Stimulated activated naive CD8-positive, alpha-beta T cell treated with anti-CD3 and anti-CD28 coated beads, Interleukin-15, amount 100 ng/mL, for 72 hours (primary cell): ENCODE data around the gene F13A1.
"Not testable (repeated sequence)": the region's sequence is repeated elsewhere in the genome, so short reads cannot be mapped to it uniquely, and the experiment has no call there.

Experiments used
- ATAC-seq: fragments of 150-1000 bp; cut with Tn5 transposase; 2 replicates; pipeline ENCODE4 v1.10.0; 2021; ENCODE audit warnings: mild to moderate bottlenecking, moderate library complexity
- DNase-seq, 2 donors: peaks; one replicate each; pipeline ENCODE4 v3.0.0; 2021 to 2022
- H3K27ac Mint-ChIP-seq, 2 donors: one replicate each; pipeline ENCODE4 v1.8.0; 2022; ENCODE audit warnings: mild to moderate bottlenecking in 2 of 2, mixed read lengths in 2 of 2, moderate library complexity in 2 of 2
- H3K27me3 Mint-ChIP-seq: one replicate; pipeline ENCODE4 v1.8.0; 2022; ENCODE audit warnings: mixed read lengths
- H3K4me1 Mint-ChIP-seq: one replicate; pipeline ENCODE4 v1.8.0; 2022; ENCODE audit warnings: mild to moderate bottlenecking, mixed read lengths
- H3K4me3 Mint-ChIP-seq, 2 donors: one replicate each; pipeline ENCODE4 v1.8.0; 2022; ENCODE audit warnings: mild to moderate bottlenecking in 2 of 2, mixed read lengths in 2 of 2, moderate library complexity in 1 of 2
- H3K9me3 Mint-ChIP-seq, 2 donors: one replicate each; pipeline ENCODE4 v1.8.0; 2022; ENCODE audit warnings: mixed read lengths in 2 of 2

Gene F13A1

GRCh38 chr6:6331946-6332601, 11.6 kb upstream of the F13A1 start:
- Mint-ChIP-seq H3K4me1 (peaks cover 12% of the 10 kb centered on the region), H3K4me3 (no peak overlapping the region), H3K27ac (no peak overlapping the region), H3K27me3 (peaks cover 8% of the 10 kb centered on the region), H3K9me3 (no peaks in the 10 kb centered on the region)
- DNase-seq (no peak), ATAC-seq (no peak)

DNA sequence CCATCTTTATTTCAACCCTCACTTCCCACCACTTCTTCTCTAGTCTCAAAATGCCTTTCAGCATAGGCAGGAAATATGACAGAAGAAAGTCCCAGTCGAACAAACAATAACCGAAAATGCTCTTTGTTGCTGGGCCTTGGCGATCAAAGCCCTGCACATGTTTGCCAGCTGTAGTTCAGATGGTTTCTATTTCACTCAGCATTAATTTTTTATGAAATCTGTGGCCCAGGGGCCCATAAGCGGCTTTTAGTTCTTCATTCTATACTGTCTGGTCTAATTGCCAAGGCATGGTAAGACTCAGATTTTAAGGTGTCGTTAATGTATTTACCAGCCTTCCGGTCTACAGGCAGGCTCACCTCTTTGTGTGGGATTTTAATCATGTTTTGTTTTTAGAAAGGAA, 10.9 kb upstream of the F13A1 start:
- Mint-ChIP-seq H3K9me3 (no peaks in the 10 kb centered on the region), H3K27ac (no peak overlapping the region), H3K27me3 (peaks cover 7% of the 10 kb centered on the region), H3K4me1 (peaks cover 12% of the 10 kb centered on the region), H3K4me3 (peak overlapping the region in 1 of 2 donors; percentile 6)
- peak; percentile 54 for ATAC-seq
- no peak for DNase-seq

GRCh38 chr6:6330407-6330806, 9.9 kb upstream of the F13A1 start:
- DNase-seq (no peak), ATAC-seq (no peak)
- no peak overlapping the region for H3K4me3 Mint-ChIP-seq
- no peak overlapping the region for H3K27ac Mint-ChIP-seq
- H3K27me3 Mint-ChIP-seq, result peaks cover 10% of the 10 kb centered on the region
- H3K4me1 Mint-ChIP-seq, result peaks cover 12% of the 10 kb centered on the region
- no peaks in the 10 kb centered on the region for H3K9me3 Mint-ChIP-seq

- peaks cover 18% of the 10 kb centered on the region for H3K27me3 Mint-ChIP-seq
- ATAC-seq, result no peak
Observed at GRCh38 chr6:6328451-6328850, 8.0 kb upstream of the F13A1 start.

DNA sequence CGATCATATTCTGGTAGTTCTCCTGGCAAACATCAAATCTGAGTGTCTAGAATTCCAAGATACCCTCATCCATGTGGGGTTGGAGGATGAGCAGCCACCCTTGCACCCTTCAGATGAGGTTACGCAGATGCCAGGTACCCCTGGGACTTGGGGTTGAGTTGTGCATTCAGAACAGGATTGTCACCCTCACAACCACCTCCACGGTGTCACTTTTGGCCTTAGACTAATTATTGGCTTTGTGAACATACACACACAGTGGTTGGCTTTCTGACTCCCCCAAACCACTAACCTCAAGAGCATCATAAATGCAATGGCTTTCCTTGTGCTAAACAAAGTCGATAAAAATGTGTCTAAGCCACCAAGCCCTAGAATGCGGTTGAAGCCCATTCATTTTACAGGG, 2.9 kb upstream of the F13A1 start:
- no peak overlapping the region for H3K4me3 Mint-ChIP-seq
- ATAC-seq, result no peak
- no peaks in the 10 kb centered on the region for H3K9me3 Mint-ChIP-seq
- H3K27ac Mint-ChIP-seq, result no peak overlapping the region
- peaks cover 7% of the 10 kb centered on the region for H3K4me1 Mint-ChIP-seq
- DNase-seq, result no peak
- peaks cover 69% of the 10 kb centered on the region for H3K27me3 Mint-ChIP-seq

More at GRCh38 chr6:6328451-6328850, 8.0 kb upstream of the F13A1 start:
- H3K9me3 Mint-ChIP-seq, result no peaks in the 10 kb centered on the region
- no peak overlapping the region for H3K4me3 Mint-ChIP-seq
- H3K4me1 Mint-ChIP-seq, result peaks cover 12% of the 10 kb centered on the region
- DNase-seq, result no peak
- no peak overlapping the region for H3K27ac Mint-ChIP-seq

- ATAC-seq, result no peak
- Mint-ChIP-seq H3K9me3 (no peaks in the 10 kb centered on the region), H3K4me3 (no peak overlapping the region), H3K27me3 (peaks cover 80% of the 10 kb centered on the region), H3K27ac (no peak overlapping the region), H3K4me1 (peaks cover 7% of the 10 kb centered on the region)
- DNase-seq, result no peak
Observed at GRCh38 chr6:6320901-6321300, 439 bp upstream of the F13A1 start.

- Mint-ChIP-seq H3K27me3 (peaks cover 83% of the 10 kb centered on the region), H3K27ac (no peak overlapping the region), H3K9me3 (no peaks in the 10 kb centered on the region), H3K4me3 (no peak overlapping the region), H3K4me1 (peaks cover 7% of the 10 kb centered on the region)
- DNase-seq (no peak), ATAC-seq (no peak)
Observed at GRCh38 chr6:6317825-6318733, 2.4 kb downstream of the F13A1 start.

DNA sequence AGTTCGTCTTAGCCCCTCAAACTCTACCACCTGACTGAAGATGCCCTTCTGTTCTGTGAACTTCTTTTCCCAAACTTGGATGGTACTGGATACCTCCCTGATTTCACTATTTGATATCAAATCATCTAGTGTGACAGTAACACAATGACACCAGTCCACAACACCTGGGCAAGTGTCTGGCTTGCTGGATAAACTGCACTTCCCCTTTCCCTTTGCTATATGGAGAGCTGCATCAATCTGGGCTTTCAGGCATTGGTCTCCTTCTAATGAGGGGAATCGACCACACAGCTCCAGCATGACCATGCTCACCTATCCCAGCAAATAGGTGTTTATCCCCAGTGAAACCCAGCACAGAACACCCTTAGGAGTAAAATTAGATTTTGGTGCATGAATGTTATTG, 3.1 kb downstream of the F13A1 start:
- H3K27me3 Mint-ChIP-seq, result peaks cover 79% of the 10 kb centered on the region
- DNase-seq, result no peak
- peaks cover 7% of the 10 kb centered on the region for H3K4me1 Mint-ChIP-seq
- H3K9me3 Mint-ChIP-seq, result no peaks in the 10 kb centered on the region
- H3K4me3 Mint-ChIP-seq, result no peak overlapping the region
- H3K27ac Mint-ChIP-seq, result no peak overlapping the region
- no peak for ATAC-seq

GRCh38 chr6:6315660-6316059, 4.8 kb downstream of the F13A1 start:
- Mint-ChIP-seq H3K27ac (no peak overlapping the region), H3K9me3 (no peaks in the 10 kb centered on the region), H3K4me1 (peaks cover 7% of the 10 kb centered on the region), H3K27me3 (peaks cover 67% of the 10 kb centered on the region), H3K4me3 (no peak overlapping the region)
- DNase-seq (peak; percentile 15 to 26), ATAC-seq (peak; percentile 43)

GRCh38 chr6:6314596-6314995, 5.9 kb downstream of the F13A1 start:
- Mint-ChIP-seq H3K4me1 (peaks cover 2% of the 10 kb centered on the region), H3K27me3 (peaks cover 62% of the 10 kb centered on the region), H3K9me3 (no peaks in the 10 kb centered on the region), H3K27ac (no peak overlapping the region), H3K4me3 (no peak overlapping the region)
- ATAC-seq (no peak), DNase-seq (no peak)

DNA sequence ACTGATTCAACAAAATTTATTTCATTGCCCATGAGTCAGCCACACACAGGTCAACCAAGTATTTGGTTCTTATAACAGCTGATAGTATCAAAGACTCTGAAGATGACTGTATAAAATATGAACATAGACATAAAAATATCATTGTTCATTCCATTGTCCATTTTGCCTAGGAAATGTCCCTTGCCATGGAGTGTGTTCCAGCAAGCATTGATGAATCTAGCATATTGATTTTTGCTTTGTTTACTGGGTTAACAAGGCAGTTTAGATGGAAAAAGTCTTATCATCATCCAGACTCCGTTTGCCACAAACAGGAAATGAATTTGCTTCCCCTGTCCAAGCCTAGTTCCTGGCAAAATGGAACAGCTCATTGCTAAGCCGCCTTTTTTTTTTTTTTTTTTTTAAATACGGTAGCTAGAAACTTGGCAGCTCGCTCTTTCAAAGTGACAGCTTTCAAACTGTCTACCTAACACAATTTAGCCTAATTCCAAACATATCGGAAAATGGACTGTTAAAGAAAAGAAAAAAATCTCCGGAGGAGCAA, 7.5 kb downstream of the F13A1 start:
- ATAC-seq, result no peak
- DNase-seq, result no peak
- no peak overlapping the region for H3K4me3 Mint-ChIP-seq
- H3K9me3 Mint-ChIP-seq, result no peaks in the 10 kb centered on the region
- H3K27me3 Mint-ChIP-seq, result peaks cover 54% of the 10 kb centered on the region
- H3K27ac Mint-ChIP-seq, result no peak overlapping the region
- no peaks in the 10 kb centered on the region for H3K4me1 Mint-ChIP-seq

- H3K27me3 Mint-ChIP-seq, result peaks cover 51% of the 10 kb centered on the region
- no peaks in the 10 kb centered on the region for H3K4me1 Mint-ChIP-seq
- ATAC-seq, result no peak
- H3K4me3 Mint-ChIP-seq, result no peak overlapping the region
- H3K9me3 Mint-ChIP-seq, result no peaks in the 10 kb centered on the region
- H3K27ac Mint-ChIP-seq, result no peak overlapping the region
- DNase-seq, result no peak
Observed at GRCh38 chr6:6305575-6305974, 14.9 kb downstream of the F13A1 start.

DNA sequence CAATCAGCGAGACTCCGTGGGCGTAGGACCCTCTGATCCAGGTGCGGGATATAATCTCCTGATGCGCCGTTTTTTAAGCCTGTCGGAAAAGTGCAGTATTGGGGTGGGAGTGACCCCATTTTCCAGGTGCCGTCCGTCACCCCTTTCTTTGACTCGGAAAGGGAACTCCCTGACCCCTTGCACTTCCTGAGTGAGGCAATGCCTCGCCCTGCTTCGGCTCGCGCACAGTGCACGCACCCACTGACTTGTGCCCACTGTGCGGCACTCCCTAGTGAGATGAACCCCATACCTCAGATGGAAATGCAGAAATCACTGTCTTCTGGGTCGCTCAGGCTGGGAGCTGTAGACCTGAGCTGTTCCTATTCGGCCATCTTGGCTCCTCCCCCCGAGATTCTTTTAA, 20.1 kb downstream of the F13A1 start:
- H3K4me1 Mint-ChIP-seq, H3K4me3 Mint-ChIP-seq, H3K9me3 Mint-ChIP-seq, ATAC-seq, H3K27ac Mint-ChIP-seq, DNase-seq: not testable (repeated sequence)
- peaks cover 36% of the 10 kb centered on the region for H3K27me3 Mint-ChIP-seq

DNA sequence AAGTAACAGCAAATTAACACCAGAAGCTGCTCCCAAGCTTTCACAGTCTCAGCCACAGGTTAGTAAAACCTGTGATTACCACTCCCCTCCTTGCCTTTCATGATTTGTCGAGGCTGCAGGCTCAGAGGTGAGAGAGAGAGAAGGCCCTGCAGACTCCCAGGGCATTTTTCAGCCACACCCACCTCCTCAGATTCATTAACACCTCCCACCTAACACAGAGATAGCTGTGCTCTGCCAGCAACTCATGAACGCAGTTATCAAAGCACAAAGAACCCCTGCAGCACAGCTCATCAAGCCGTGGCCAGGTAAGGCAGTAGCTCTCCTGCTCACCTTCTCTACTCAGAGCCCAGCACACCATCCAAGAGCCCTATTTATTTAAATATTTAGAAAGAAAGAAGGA, 27.1 kb downstream of the F13A1 start:
- Mint-ChIP-seq H3K4me1 (no peaks in the 10 kb centered on the region), H3K9me3 (peaks cover 4 to 6% of the 10 kb centered on the region in 2 donors), H3K27ac (no peak overlapping the region), H3K27me3 (peaks cover 32% of the 10 kb centered on the region), H3K4me3 (no peak overlapping the region)
- no peak for ATAC-seq
- no peak for DNase-seq

GRCh38 chr6:6287415-6287814, 33.0 kb downstream of the F13A1 start:
- ATAC-seq, result no peak
- Mint-ChIP-seq H3K4me1 (no peaks in the 10 kb centered on the region), H3K9me3 (no peaks in the 10 kb centered on the region), H3K27me3 (peaks cover 28% of the 10 kb centered on the region), H3K27ac (no peak overlapping the region), H3K4me3 (no peak overlapping the region)
- no peak for DNase-seq

- DNase-seq, result no peak
- Mint-ChIP-seq H3K4me1 (no peaks in the 10 kb centered on the region), H3K9me3 (no peaks in the 10 kb centered on the region), H3K27me3 (peaks cover 11% of the 10 kb centered on the region), H3K27ac (no peak overlapping the region), H3K4me3 (no peak overlapping the region)
- no peak for ATAC-seq
Observed at GRCh38 chr6:6285679-6286078, 34.8 kb downstream of the F13A1 start.
